Large intestine (tissue), 12 donors: ENCODE measurements around the gene CACNA1G. TPM values are rescaled to one million over a fixed set of nuclear protein-coding genes. Genes with fewer than 3 reads are reported as not detected.

Source experiments
- DNase-seq, 2 donors: peaks; one replicate each; pipeline versions ENCODE4 v3.0.0 to v3.0.0-alpha.2; 2013
- H3K27ac ChIP-seq: one replicate; pipeline ENCODE4 v1.5.1; 2013; ENCODE audit warnings: low read length
- H3K27me3 ChIP-seq: 2 replicates; pipeline ENCODE4 v1.6.1; 2013; ENCODE audit warnings: low read length; ENCODE audit not compliant: control insufficient read depth, insufficient read depth
- H3K36me3 ChIP-seq: 2 replicates; pipeline ENCODE4 v1.6.1; 2013; ENCODE audit warnings: low read length; ENCODE audit not compliant: control insufficient read depth, insufficient read depth
- H3K4me1 ChIP-seq: one replicate; pipeline ENCODE4 v1.6.1; 2013; ENCODE audit warnings: low read length; ENCODE audit not compliant: control insufficient read depth, insufficient read depth
- H3K4me3 ChIP-seq: one replicate; pipeline ENCODE4 v1.5.1; 2013; ENCODE audit warnings: low read length
- H3K9me3 ChIP-seq: one replicate; pipeline ENCODE4 v1.6.1; 2013; ENCODE audit warnings: mild to moderate bottlenecking, low read depth, low read length, moderate library complexity; ENCODE audit not compliant: control insufficient read depth
- WGBS: methylation state at CpG from one replicate; pipeline ENCODE4 v1.1.5; 2013; ENCODE audit warnings: low lambda C conversion rate; ENCODE audit not compliant: insufficient coverage; 5-methylcytosine and 5-hydroxymethylcytosine counted together
- long read RNA-seq, 11 donors: transcript quantifications; one replicate each; lab custom pipeline, GENCODE V29; 2026
- polyA plus RNA-seq: library from polyadenylated mRNA; unstranded; fragments of 120-200 nt; gene quantifications from one replicate; pipeline ENCODE4 v1.2.1, GENCODE V29; 2013

Gene CACNA1G
- polyA plus RNA-seq: 1.7 TPM
- long read RNA-seq, donor 1: 0 reads
- long read RNA-seq, donor 2: 0 reads
- long read RNA-seq, donor 3: 0 reads
- long read RNA-seq, donor 4: 0 reads
- long read RNA-seq, donor 5: 0 reads
- long read RNA-seq, donor 6, partial matches to known transcripts: 0 of 1 reads
- long read RNA-seq, donor 6, other reads (novel, unspliced or antisense): 0 of 1 reads
- long read RNA-seq, donor 7: 0 reads
- long read RNA-seq, donor 8: 0 reads
- long read RNA-seq, donor 9: 0 reads
- long read RNA-seq, donor 10: 0 reads
- long read RNA-seq, donor 11: 0 reads

- peak within 1 kb of the TSS; percentile 43 for H3K4me3 ChIP-seq
- peaks cover 23% of the 10 kb centered on the region for H3K4me1 ChIP-seq
- peak within 1 kb of the TSS; percentile 36 for H3K27ac ChIP-seq
- no CpG with 5 or more reads among the region's 56 CpGs for WGBS
- peaks cover 6% of the 10 kb centered on the region for H3K9me3 ChIP-seq
- peaks cover 73% of the 10 kb centered on the region for H3K27me3 ChIP-seq
- peak; percentile 78 to 85 for DNase-seq
- peaks cover 6% of the 10 kb centered on the region for H3K36me3 ChIP-seq
Observed at GRCh38 chr17:50560185-50560824, at the start of gene CACNA1G. Gene CACNA1G, plus strand, starts transcription at chr17:50560715. Its CDS starts 745 bp downstream, at chr17:50561460.

GRCh38 chr17:50511058-50511457 is 49.5 kb upstream of the CACNA1G start:
- no CpG with 5 or more reads among the region's 3 CpGs for WGBS
- Histone ChIP-seq H3K27ac (no peak overlapping the region), H3K9me3 (no peaks in the 10 kb centered on the region)

GRCh38 chr17:50513495-50513894 is 47.0 kb upstream of the CACNA1G start:
- H3K9me3 ChIP-seq: no peaks in the 10 kb centered on the region
- DNase-seq: no peak
- WGBS: 17% methylated on average over 2 of the region's 4 CpGs

More at GRCh38 chr17:50511058-50511457, 49.5 kb upstream of the CACNA1G start:
- no peaks in the 10 kb centered on the region for H3K27me3 ChIP-seq
- no peak overlapping the region for H3K4me3 ChIP-seq
- H3K4me1 ChIP-seq: peaks cover 18% of the 10 kb centered on the region
- DNase-seq: peak in 1 of 2 donors; percentile 67
- H3K36me3 ChIP-seq: no peaks in the 10 kb centered on the region

DNA sequence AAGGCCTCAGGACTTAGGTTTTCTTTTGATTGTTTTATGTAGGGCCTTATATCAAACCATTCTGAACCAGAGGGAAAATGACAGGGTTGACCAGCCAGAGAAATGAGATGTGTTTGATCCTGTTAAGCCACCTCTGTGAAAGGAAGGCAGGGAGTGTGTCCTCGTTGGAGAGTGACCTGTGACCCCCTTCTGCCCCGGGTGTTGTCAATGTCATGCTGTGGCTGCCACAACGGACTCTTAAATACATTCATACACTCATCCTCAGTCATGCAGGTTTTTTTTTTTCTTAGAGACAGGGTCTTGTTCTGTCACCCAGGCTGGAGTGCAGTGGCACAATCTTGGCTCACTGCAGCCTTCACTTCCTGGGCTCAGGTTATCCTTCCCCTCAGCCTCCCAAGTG is 46.1 kb upstream of the CACNA1G start:
- H3K4me3 ChIP-seq: no peak overlapping the region
- H3K27me3 ChIP-seq: no peaks in the 10 kb centered on the region
- DNase-seq: no peak
- no peak overlapping the region for H3K27ac ChIP-seq
- H3K36me3 ChIP-seq: no peaks in the 10 kb centered on the region
- H3K9me3 ChIP-seq: no peaks in the 10 kb centered on the region
- no CpG with 5 or more reads among the region's 3 CpGs for WGBS
- peaks cover 5% of the 10 kb centered on the region for H3K4me1 ChIP-seq

More at GRCh38 chr17:50513495-50513894, 47.0 kb upstream of the CACNA1G start:
- Histone ChIP-seq H3K4me1 (peaks cover 8% of the 10 kb centered on the region), H3K27ac (no peak overlapping the region), H3K36me3 (no peaks in the 10 kb centered on the region), H3K27me3 (no peaks in the 10 kb centered on the region), H3K4me3 (no peak overlapping the region)

DNA sequence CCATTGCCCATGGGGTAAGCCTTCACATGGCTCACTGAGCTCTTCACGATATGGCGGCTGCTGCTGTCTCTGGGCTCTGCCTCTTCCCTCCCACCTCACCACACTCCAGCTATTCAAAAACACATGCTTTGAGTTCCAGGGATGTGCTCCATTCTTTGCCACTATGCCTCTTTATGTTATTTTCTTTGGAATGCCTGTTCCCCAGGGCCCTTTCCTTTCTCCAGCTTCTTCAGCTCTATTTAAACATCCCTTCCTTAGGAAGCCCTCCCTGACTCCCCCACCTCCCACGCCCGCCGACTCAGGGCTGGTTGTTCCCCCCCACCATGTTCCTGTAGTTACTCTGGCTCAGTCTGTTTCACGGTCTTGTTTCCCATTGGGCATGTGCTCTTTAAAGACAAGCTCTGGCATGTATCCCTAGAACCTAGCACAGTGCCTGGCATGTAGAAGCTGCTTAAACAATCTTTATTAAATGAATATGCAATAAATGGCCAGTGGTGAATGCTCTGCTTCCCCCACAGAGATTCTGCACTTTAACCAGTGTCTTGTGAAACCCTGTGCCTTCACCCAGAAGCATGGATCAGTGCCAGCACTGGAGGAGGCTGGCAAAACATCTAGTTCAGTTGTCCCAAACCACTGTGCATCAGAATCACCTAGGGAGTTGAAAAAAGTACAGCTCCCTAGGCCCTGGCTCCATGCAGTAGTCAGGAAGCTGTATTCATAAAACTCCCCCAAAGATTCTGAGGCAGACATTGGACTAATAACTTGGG is 45.4 kb upstream of the CACNA1G start:
- no peak overlapping the region for H3K4me3 ChIP-seq
- H3K4me1 ChIP-seq: peaks cover 5% of the 10 kb centered on the region
- WGBS: no CpG with 5 or more reads among the region's 6 CpGs
- no peaks in the 10 kb centered on the region for H3K27me3 ChIP-seq
- H3K27ac ChIP-seq: no peak overlapping the region
- no peaks in the 10 kb centered on the region for H3K36me3 ChIP-seq
- DNase-seq: no peak
- no peaks in the 10 kb centered on the region for H3K9me3 ChIP-seq

DNA sequence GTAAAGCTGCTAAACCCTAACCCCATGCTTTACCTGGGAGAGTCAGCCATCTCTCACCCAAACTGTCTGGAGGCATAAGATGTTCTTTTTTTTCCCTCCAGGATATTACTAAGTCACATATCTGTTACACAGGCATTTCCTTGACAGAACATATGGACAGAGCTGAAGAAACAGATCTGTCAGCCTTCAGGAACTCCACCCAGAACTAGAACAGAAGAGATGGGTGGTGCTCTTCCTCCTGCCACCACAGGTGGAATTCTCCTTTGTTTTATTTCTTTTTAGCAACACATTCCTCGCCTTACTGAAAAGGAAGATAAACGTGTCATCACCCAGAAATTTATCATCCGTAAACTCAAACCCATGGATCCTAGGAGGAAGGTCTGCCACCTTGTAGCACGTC is 43.5 kb upstream of the CACNA1G start:
- Histone ChIP-seq H3K36me3 (no peaks in the 10 kb centered on the region), H3K27ac (no peak overlapping the region)
- WGBS: no CpG with 5 or more reads among the region's 4 CpGs

DNA sequence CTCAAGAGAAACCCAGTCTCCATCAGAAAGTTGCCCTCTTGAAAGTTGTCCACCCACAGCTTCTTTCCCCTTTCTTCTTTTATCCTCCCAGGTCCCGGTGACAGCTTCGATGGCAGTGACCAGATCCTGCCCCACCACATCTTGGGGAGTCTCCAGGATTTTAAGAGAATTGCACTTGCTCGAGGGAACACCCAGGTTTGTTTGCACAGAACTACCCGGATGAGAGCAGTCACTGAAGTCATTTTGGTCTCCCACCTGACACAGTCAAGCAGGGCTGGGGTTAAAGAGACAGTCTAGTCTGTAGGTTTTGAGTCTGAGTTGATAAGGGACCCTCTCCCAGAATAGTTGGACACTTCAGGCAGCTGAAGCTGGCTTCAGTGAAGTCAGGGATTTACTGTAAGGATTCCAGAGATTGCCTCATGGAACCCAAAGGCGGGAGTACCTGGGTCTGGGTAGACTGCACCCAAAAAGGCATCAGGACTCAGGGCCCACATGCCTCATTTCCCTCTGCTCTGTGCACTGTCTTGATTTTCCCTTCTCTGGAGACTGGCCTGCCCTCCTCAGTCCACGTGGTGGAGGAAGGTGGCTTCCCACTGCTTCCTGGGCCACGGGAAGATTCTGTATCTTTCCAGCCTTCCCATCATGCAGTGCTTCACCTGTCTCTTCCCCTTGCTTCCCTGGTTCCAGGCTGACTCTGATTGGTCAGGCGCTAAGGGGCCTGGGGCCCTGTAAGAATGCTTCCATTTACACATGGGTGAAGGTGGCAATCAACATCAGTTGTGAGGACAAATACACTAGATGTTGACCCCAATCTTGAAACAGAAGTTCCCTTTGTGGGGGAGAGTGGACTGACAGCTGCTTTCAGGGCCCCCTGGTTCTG is 42.8 kb upstream of the CACNA1G start:
- Histone ChIP-seq H3K4me3 (no peak overlapping the region), H3K36me3 (no peaks in the 10 kb centered on the region), H3K4me1 (no peaks in the 10 kb centered on the region), H3K27me3 (no peaks in the 10 kb centered on the region), H3K9me3 (no peaks in the 10 kb centered on the region), H3K27ac (peak overlapping the region; percentile 4)
- WGBS: no CpG with 5 or more reads among the region's 8 CpGs
- DNase-seq: no peak

More for the DNA sequence above, 43.5 kb upstream of the CACNA1G start:
- Histone ChIP-seq H3K4me1 (no peaks in the 10 kb centered on the region), H3K9me3 (no peaks in the 10 kb centered on the region), H3K27me3 (no peaks in the 10 kb centered on the region), H3K4me3 (no peak overlapping the region)
- no peak for DNase-seq

- no CpG with 5 or more reads among the region's 13 CpGs for WGBS
- H3K27ac ChIP-seq: peak overlapping the region; percentile 4
- H3K4me1 ChIP-seq: no peaks in the 10 kb centered on the region
- H3K9me3 ChIP-seq: no peaks in the 10 kb centered on the region
- H3K36me3 ChIP-seq: no peaks in the 10 kb centered on the region
- DNase-seq: peak in 1 of 2 donors; percentile 31
- H3K27me3 ChIP-seq: no peaks in the 10 kb centered on the region
- no peak overlapping the region for H3K4me3 ChIP-seq
Observed at GRCh38 chr17:50518384-50519023, 42.0 kb upstream of the CACNA1G start.

DNA sequence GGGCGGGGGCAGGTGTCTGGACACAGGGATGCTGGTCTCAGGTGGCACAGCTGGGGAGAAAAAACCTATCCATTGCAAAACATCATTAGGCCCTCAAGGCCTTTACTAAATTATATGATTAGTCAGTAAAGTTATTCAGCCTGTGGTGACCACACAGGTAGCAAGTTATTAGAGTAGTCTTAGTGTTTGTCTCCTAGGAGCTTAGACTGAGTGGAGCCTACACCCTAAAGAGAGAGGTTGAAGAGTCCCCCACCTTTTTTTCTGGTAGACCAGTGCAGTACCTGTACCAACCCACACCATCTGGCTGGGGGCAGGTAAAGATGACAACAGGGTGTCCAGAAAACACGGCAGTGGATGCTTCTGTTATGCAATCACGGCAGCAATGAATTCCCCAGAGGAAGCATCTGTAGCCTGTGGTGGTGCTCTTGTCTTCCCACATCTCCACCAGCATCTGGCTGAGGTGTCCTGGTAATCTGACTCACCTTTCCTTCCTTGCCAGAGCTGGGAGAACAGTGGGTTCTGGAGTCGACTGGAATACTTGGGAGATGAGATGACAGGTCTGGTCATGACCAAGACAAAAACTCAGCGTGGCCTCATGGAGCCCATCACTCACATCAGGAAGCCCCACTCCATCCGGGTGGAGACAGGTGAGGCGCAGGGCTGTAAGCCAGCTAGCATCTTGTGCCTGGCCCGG is 41.2 kb upstream of the CACNA1G start:
- Histone ChIP-seq H3K36me3 (no peaks in the 10 kb centered on the region), H3K4me1 (no peaks in the 10 kb centered on the region), H3K27ac (no peak overlapping the region), H3K9me3 (no peaks in the 10 kb centered on the region), H3K4me3 (no peak overlapping the region), H3K27me3 (no peaks in the 10 kb centered on the region)
- DNase-seq: no peak
- no CpG with 5 or more reads among the region's 8 CpGs for WGBS
